Measurements from ENCODE around the gene KRT33A.

KRT33A gene

GRCh38 chr17:41327411-41328120 lies 23.1 kb downstream of the KRT33A start:
- no peak for DNase-seq

- DNase-seq: no peak
These were observed 24.2 kb downstream of the KRT33A start for GRCh38 chr17:41326173-41327145.

GRCh38 chr17:41325611-41326010 lies 25.0 kb downstream of the KRT33A start:
- DNase-seq: no peak

GRCh38 chr17:41325126-41325525 lies 25.5 kb downstream of the KRT33A start:
- no peak for DNase-seq

GRCh38 chr17:41324180-41325075 lies 26.2 kb downstream of the KRT33A start:
- DNase-seq: no peak

GRCh38 chr17:41322903-41323895 lies 27.4 kb downstream of the KRT33A start:
- DNase-seq: no peak

- no peak for DNase-seq
These were observed 28.3 kb downstream of the KRT33A start for GRCh38 chr17:41322094-41322902.

- no peak for DNase-seq
These were observed 32.4 kb downstream of the KRT33A start for GRCh38 chr17:41318231-41318630.

- no peak for DNase-seq
These were observed 34.7 kb downstream of the KRT33A start for GRCh38 chr17:41315814-41316445.

- DNase-seq: no peak
These were observed 35.3 kb downstream of the KRT33A start, which contains the start of gene KRTAP17-1 for GRCh38 chr17:41315204-41315794. Gene KRTAP17-1 (minus strand): TSS chr17:41315710. CDS start chr17:41315650, 60 bp downstream.

GRCh38 chr17:41311111-41311510 lies 39.5 kb downstream of the KRT33A start:
- DNase-seq: no peak

GRCh38 chr17:41308918-41309359 lies 41.7 kb downstream of the KRT33A start, which contains the start of gene KRTAP16-1:
Gene KRTAP16-1 (minus strand): TSS chr17:41309309. CDS start chr17:41309253, 56 bp downstream.
- peak; percentile 67 for DNase-seq

GRCh38 chr17:41308251-41308917 lies 42.2 kb downstream of the KRT33A start:
- peak; percentile 68 for DNase-seq

- no peak for DNase-seq
These were observed 43.0 kb downstream of the KRT33A start for GRCh38 chr17:41307647-41308046.

- no peak for DNase-seq
These were observed 46.5 kb downstream of the KRT33A start for GRCh38 chr17:41304091-41304490.

GRCh38 chr17:41302981-41303380 lies 47.6 kb downstream of the KRT33A start:
- DNase-seq: no peak

- DNase-seq: no peak
These were observed 48.4 kb downstream of the KRT33A start, which contains the start of gene KRTAP29-1 for GRCh38 chr17:41301916-41302901. Gene KRTAP29-1 (minus strand): TSS chr17:41302851. CDS start chr17:41302851, 0 bp downstream.

All from activated CD8-positive, alpha-beta memory T cell treated with anti-CD3 and anti-CD28 coated beads, Interleukin-2, amount 50 U/mL, for 48 hours (primary cell).